A549 (cell line): Measurements from ENCODE around the gene PPHLN1. TPM values are rescaled to one million over a fixed set of nuclear protein-coding genes. Genes with fewer than 3 reads are reported as not detected.

Source experiments
- ATAC-seq, 2 experiments: fragments of 200-7000 bp in 1 of 2; fragments of >200 bp in 1 of 2; cut with Nextera tagmentation in 1 of 2; cut with Tn5 transposase in 1 of 2; 3 replicates each; pipeline versions ENCODE4 v1.8.0 to v1.9.1; 2018 to 2020; ENCODE audit warnings: mild to moderate bottlenecking in 1 of 2, moderate library complexity in 1 of 2
- CTCF ChIA-PET: fragments of 300-600 bp; sonication (Branson Sonifier 250); formaldehyde crosslinking; extraction: SDS; loops from one replicate; lab custom pipeline; 2021; ENCODE audit warnings: antibody characterized with exemption, inconsistent platforms; lab: Yijun Ruan, JAX
- POLR2A ChIA-PET: fragments of 350-600 bp; formaldehyde crosslinking; extraction: SDS; loops from one replicate; lab custom pipeline; 2021; ENCODE audit warnings: antibody characterized with exemption, inconsistent platforms; lab: Yijun Ruan, JAX
- DNase-seq, 2 experiments: peaks; one replicate each; pipeline versions ENCODE4 v3.0.0 to v3.0.0-alpha.2; 2011 to 2016; ENCODE audit warnings: low read depth in 1 of 2, low spot score in 1 of 2
- FAIRE-seq: peaks from 2 replicates; lab custom pipeline; 2011; peaks lifted over from hg19 to GRCh38; lab: Jason Lieb, UNC
- H3K27ac ChIP-seq, 2 experiments: fragments of >200 bp; sonication (Bioruptor Twin); formaldehyde crosslinking; 3 replicates each; pipeline ENCODE4 v1.5.1; 2016 to 2017
- H3K4me1 ChIP-seq: fragments of >200 bp; sonication (Bioruptor Twin); formaldehyde crosslinking; 3 replicates; pipeline ENCODE4 v1.6.1; 2016
- H3K4me2 ChIP-seq: fragments of >200 bp; sonication (Bioruptor Twin); formaldehyde crosslinking; 3 replicates; pipeline ENCODE4 v1.6.1; 2016
- H3K4me3 ChIP-seq: fragments of >200 bp; sonication (Bioruptor Twin); formaldehyde crosslinking; 3 replicates; pipeline ENCODE4 v1.5.1; 2016
- H3K9me3 ChIP-seq: fragments of >200 bp; sonication (Bioruptor Twin); formaldehyde crosslinking; 3 replicates; pipeline ENCODE4 v1.6.1; 2016
- BCL3 ChIP-seq: fragments of >200 bp; sonication (Bioruptor Twin); formaldehyde crosslinking; IDR thresholded peaks from 3 replicates; pipeline ENCODE4 v1.6.1; 2016
- CBX2 ChIP-seq: fragments of 200-600 bp; sonication (generic); IDR thresholded peaks from 2 replicates; pipeline ENCODE4 v1.6.1; 2016; ENCODE audit warnings: low read depth, mild to moderate bottlenecking, borderline replicate concordance
- CEBPB ChIP-seq, 2 experiments: fragments of >200 bp in 1 of 2; sonication (Bioruptor Twin) in 1 of 2; formaldehyde crosslinking in 1 of 2; IDR thresholded peaks; 2 replicates each; pipeline ENCODE4 v1.6.1; 2012 to 2016
- CHD2 ChIP-seq: fragments of 150-350 bp; IDR thresholded peaks from 2 replicates; pipeline ENCODE4 v1.6.1; 2014; ENCODE audit warnings: low read length; ENCODE audit not compliant: partially characterized antibody
- CHD4 ChIP-seq: fragments of 200-600 bp; sonication (generic); IDR thresholded peaks from 2 replicates; pipeline ENCODE4 v1.6.1; 2016; ENCODE audit warnings: antibody characterized with exemption, mild to moderate bottlenecking, borderline replicate concordance
- EHMT2 ChIP-seq: fragments of 200-600 bp; sonication (generic); IDR thresholded peaks from 2 replicates; pipeline ENCODE4 v1.6.1; 2016; ENCODE audit warnings: antibody characterized with exemption, low read depth, mild to moderate bottlenecking, moderate library complexity
- EP300 ChIP-seq, 2 experiments: fragments of >200 bp; sonication (Bioruptor Twin); formaldehyde crosslinking; IDR thresholded peaks; 2 replicates in 1 of 2; 3 replicates in 1 of 2; pipeline ENCODE4 v1.6.1; 2016 to 2017
- FOSL2 ChIP-seq, 2 experiments: fragments of 450-650 bp in 1 of 2; fragments of >200 bp in 1 of 2; sonication (Bioruptor Twin) in 1 of 2; formaldehyde crosslinking; IDR thresholded peaks; 2 replicates each; pipeline versions ENCODE4 v1.5.0 to v1.6.1; 2016 to 2020; ENCODE audit warnings: mild to moderate bottlenecking in 1 of 2, moderate library complexity in 1 of 2
- FOXS1 ChIP-seq: fragments of 250-450 bp; sonication (Bioruptor Pico); IDR thresholded peaks from 2 replicates; pipeline ENCODE4 v1.5.0; 2020; ENCODE audit warnings: mild to moderate bottlenecking, moderate library complexity
- HES2 ChIP-seq: fragments of >200 bp; sonication (Bioruptor Twin); formaldehyde crosslinking; IDR thresholded peaks from 2 replicates; pipeline ENCODE4 v1.6.1; 2016
- HEYL ChIP-seq: fragments of 250-450 bp; sonication (Bioruptor Pico); IDR thresholded peaks from 2 replicates; pipeline ENCODE4 v1.8.0; 2021; ENCODE audit warnings: mild to moderate bottlenecking, moderate library complexity
- HOXB13 ChIP-seq: fragments of 250-450 bp; sonication (Bioruptor Pico); IDR thresholded peaks from 2 replicates; pipeline ENCODE4 v1.5.0; 2020; ENCODE audit warnings: low read depth, mild to moderate bottlenecking, moderate library complexity
- HOXB5 ChIP-seq: fragments of 250-450 bp; sonication (Bioruptor Pico); IDR thresholded peaks from 2 replicates; pipeline ENCODE4 v1.5.0; 2020; ENCODE audit warnings: mild to moderate bottlenecking, moderate library complexity
- JUN ChIP-seq, 2 experiments: fragments of >200 bp; sonication (Bioruptor Twin); formaldehyde crosslinking; IDR thresholded peaks; 2 replicates in 1 of 2; 3 replicates in 1 of 2; pipeline ENCODE4 v1.6.1; 2016 to 2017
- KDM5A ChIP-seq: fragments of 200-600 bp; sonication (generic); IDR thresholded peaks from 2 replicates; pipeline ENCODE4 v1.6.1; 2016; ENCODE audit warnings: antibody characterized with exemption, mild to moderate bottlenecking
- MAZ ChIP-seq: fragments of 150-350 bp; IDR thresholded peaks from 2 replicates; pipeline ENCODE4 v1.6.1; 2014; ENCODE audit warnings: antibody characterized with exemption, low read depth, low read length, borderline replicate concordance
- MYC ChIP-seq: IDR thresholded peaks from 2 replicates; pipeline ENCODE4 v1.6.1; 2012; ENCODE audit warnings: mild to moderate bottlenecking, inconsistent platforms, low read length, improper control_type of control experiment, borderline replicate concordance
- PHF8 ChIP-seq: fragments of 200-600 bp; sonication (generic); IDR thresholded peaks from 2 replicates; pipeline ENCODE4 v1.6.1; 2016; ENCODE audit warnings: low read depth, mild to moderate bottlenecking, antibody characterized with exemption, moderate library complexity, borderline replicate concordance
- POLR2A ChIP-seq: IDR thresholded peaks from 2 replicates; pipeline ENCODE4 v1.6.1; 2012; ENCODE audit warnings: mild to moderate bottlenecking, low read length
- POLR2AphosphoS2 ChIP-seq: conservative IDR thresholded peaks from 2 replicates; pipeline ENCODE4 v1.6.1; 2012; ENCODE audit warnings: low read length, improper control_type of control experiment, inconsistent platforms
- RAD21 ChIP-seq, 2 experiments: fragments of >200 bp in 1 of 2; sonication (Bioruptor Twin) in 1 of 2; formaldehyde crosslinking in 1 of 2; IDR thresholded peaks in 1 of 2; conservative IDR thresholded peaks in 1 of 2; 2 replicates in 1 of 2; 3 replicates in 1 of 2; pipeline ENCODE4 v1.6.1; 2012 to 2018; ENCODE audit warnings: inconsistent platforms in 1 of 2
- SREBF2 ChIP-seq: fragments of 450-650 bp; IDR thresholded peaks from 2 replicates; pipeline ENCODE4 v1.6.1; 2014; ENCODE audit warnings: mild to moderate bottlenecking, moderate library complexity
- TP53 ChIP-seq: fragments of 250-450 bp; sonication (Bioruptor Pico); IDR thresholded peaks from 2 replicates; pipeline ENCODE4 v1.5.0; 2021; ENCODE audit warnings: mild to moderate bottlenecking, moderate library complexity
- ZFP36 ChIP-seq: fragments of 450-650 bp; IDR thresholded peaks from 2 replicates; pipeline ENCODE4 v1.6.1; 2014; ENCODE audit warnings: borderline replicate concordance; ENCODE audit not compliant: partially characterized antibody
- WGBS: methylation state at CpG from one replicate; pipeline ENCODE4 v1.1.6; 2017; ENCODE audit errors: missing lambda C conversion rate; 5-methylcytosine and 5-hydroxymethylcytosine counted together
- polyA plus RNA-seq, 4 experiments: library from polyadenylated mRNA; depleted of rRNA in 3 of 4; stranded (reverse); fragments of >200 nt; fragmentation: RNase III in 1 of 4; extraction: RNeasy Plus Mini Kit Qiagen cat#74134 plus additional on column Dnase treatment in 1 of 4; gene quantifications; 2 replicates in 3 of 4; 3 replicates in 1 of 4; pipeline ENCODE4 v1.2.3, GENCODE V29; 2011 to 2017
- TF ChIP-seq, protein P1 (sequence below): IDR thresholded peaks from 2 replicates; pipeline ENCODE4 v1.6.1; 2012; ENCODE audit warnings: low read depth, borderline replicate concordance
- TF ChIP-seq, protein P2 (sequence below): IDR thresholded peaks from 2 replicates; pipeline ENCODE4 v1.6.1; 2012
- TF ChIP-seq, protein P3 (sequence below): fragments of 250-450 bp; sonication (Bioruptor Pico); IDR thresholded peaks from 2 replicates; pipeline ENCODE4 v1.5.0; 2020; ENCODE audit warnings: low read depth, mild to moderate bottlenecking, moderate library complexity
- TF ChIP-seq, protein P4 (sequence below): fragments of 250-450 bp; sonication (Bioruptor Pico); IDR thresholded peaks from 2 replicates; pipeline ENCODE4 v1.5.0; 2021; ENCODE audit warnings: mild to moderate bottlenecking, moderate library complexity, borderline replicate concordance

PPHLN1 gene
- polyA plus RNA-seq, 2 of the 4 experiments (the other 2 are of a cell fraction) = 55.5 to 135 TPM

- no peaks in the 10 kb centered on the region for H3K9me3 ChIP-seq
- ATAC-seq = peak; percentile 41 to 70; a peak in 5 of 6 replicates
Measured at GRCh38 chr12:42299392-42300308, 26.3 kb upstream of the PPHLN1 start.

GRCh38 chr12:42306297-42306696 is 19.7 kb upstream of the PPHLN1 start:
- TF ChIP-seq HEYL (CRISPR knock-in tag) = no peak
- no peak for TF ChIP-seq EHMT2
- TF ChIP-seq TP53 = no peak
- no peak for TF ChIP-seq EP300 (IDR thresholded peaks at IDR 0.05)
- TF ChIP-seq POLR2A = no peak
- no peak for TF ChIP-seq PHF8
- TF ChIP-seq, protein P1, sequence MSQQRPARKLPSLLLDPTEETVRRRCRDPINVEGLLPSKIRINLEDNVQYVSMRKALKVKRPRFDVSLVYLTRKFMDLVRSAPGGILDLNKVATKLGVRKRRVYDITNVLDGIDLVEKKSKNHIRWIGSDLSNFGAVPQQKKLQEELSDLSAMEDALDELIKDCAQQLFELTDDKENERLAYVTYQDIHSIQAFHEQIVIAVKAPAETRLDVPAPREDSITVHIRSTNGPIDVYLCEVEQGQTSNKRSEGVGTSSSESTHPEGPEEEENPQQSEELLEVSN = no peak
- TF ChIP-seq RAD21 (conservative IDR thresholded peaks at IDR 0.05 in 1 of 2, IDR thresholded peaks at IDR 0.05 in 1 of 2) = no peak
- TF ChIP-seq CBX2 = no peak
- no peak for TF ChIP-seq JUN (IDR thresholded peaks at IDR 0.05)
- no peak for TF ChIP-seq CEBPB (IDR thresholded peaks at IDR 0.05)
- no peak for TF ChIP-seq HOXB13 (CRISPR knock-in tag)
- TF ChIP-seq HOXB5 = no peak
- TF ChIP-seq, all 56 proteins: peak for 0
- CTCF ChIA-PET = no interaction called here
- POLR2A ChIA-PET = no interaction called here

More at GRCh38 chr12:42299392-42300308, 26.3 kb upstream of the PPHLN1 start:
- DNase-seq (peak in 1 of 2 experiments; percentile 49), FAIRE-seq (no peak)
- H3K27ac ChIP-seq = no peak overlapping the region
- ChIA-PET CTCF (interaction anchor here (0.7 to 1.1 kb wide), 2 partner anchors 13 to 67 kb away, joined by 3 to 4 read pairs; no protein-coding TSS in a partner anchor), POLR2A (no interaction called here)
- H3K4me1 ChIP-seq = 0 out of 3 replicates have a peak, but pooled peaks cover 4% of the 10 kb centered on the region
- H3K4me2 ChIP-seq = no peak overlapping the region
- no peak for TF ChIP-seq HEYL (CRISPR knock-in tag)
- no peak for TF ChIP-seq BCL3
- no peak for TF ChIP-seq POLR2AphosphoS2
- TF ChIP-seq, protein P2, sequence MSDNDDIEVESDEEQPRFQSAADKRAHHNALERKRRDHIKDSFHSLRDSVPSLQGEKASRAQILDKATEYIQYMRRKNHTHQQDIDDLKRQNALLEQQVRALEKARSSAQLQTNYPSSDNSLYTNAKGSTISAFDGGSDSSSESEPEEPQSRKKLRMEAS = no peak
- no peak for TF ChIP-seq FOSL2 (IDR thresholded peaks at IDR 0.05)
- peak; percentile 76 for TF ChIP-seq FOSL2 (CRISPR knock-in tag; IDR thresholded peaks at IDR 0.05)
- 78% methylated on average over 8 of the region's 8 CpGs for WGBS
- no peak overlapping the region for H3K4me3 ChIP-seq

GRCh38 chr12:42308390-42308789 is 17.6 kb upstream of the PPHLN1 start:
- ChIA-PET CTCF (interaction anchor here (1.1 to 1.9 kb wide), 2 partner anchors 9 to 13 kb away, joined by 3 to 5 read pairs; no protein-coding TSS in a partner anchor), POLR2A (no interaction called here)
- no peak for FAIRE-seq
- no peak overlapping the region for H3K4me3 ChIP-seq
- H3K9me3 ChIP-seq = no peaks in the 10 kb centered on the region
- no peak for ATAC-seq
- H3K4me2 ChIP-seq = no peak overlapping the region
- no peak overlapping the region for H3K27ac ChIP-seq
- no peak for DNase-seq
- H3K4me1 ChIP-seq = no peaks in the 10 kb centered on the region
- 85% methylated on average over 2 of the region's 2 CpGs for WGBS
- TF ChIP-seq POLR2AphosphoS2 = no peak
- TF ChIP-seq FOSL2 (IDR thresholded peaks at IDR 0.05) = no peak
- no peak for TF ChIP-seq FOSL2 (CRISPR knock-in tag; IDR thresholded peaks at IDR 0.05)
- TF ChIP-seq CEBPB (IDR thresholded peaks at IDR 0.05) = no peak
- TF ChIP-seq FOXS1 (CRISPR knock-in tag) = no peak
- TF ChIP-seq CHD2 = no peak
- no peak for TF ChIP-seq HES2
- TF ChIP-seq, protein P3, sequence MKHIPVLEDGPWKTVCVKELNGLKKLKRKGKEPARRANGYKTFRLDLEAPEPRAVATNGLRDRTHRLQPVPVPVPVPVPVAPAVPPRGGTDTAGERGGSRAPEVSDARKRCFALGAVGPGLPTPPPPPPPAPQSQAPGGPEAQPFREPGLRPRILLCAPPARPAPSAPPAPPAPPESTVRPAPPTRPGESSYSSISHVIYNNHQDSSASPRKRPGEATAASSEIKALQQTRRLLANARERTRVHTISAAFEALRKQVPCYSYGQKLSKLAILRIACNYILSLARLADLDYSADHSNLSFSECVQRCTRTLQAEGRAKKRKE (CRISPR knock-in tag) = no peak
- no peak for TF ChIP-seq ZFP36
- TF ChIP-seq SREBF2 = no peak
- TF ChIP-seq CHD4 = no peak
- TF ChIP-seq, protein P4, sequence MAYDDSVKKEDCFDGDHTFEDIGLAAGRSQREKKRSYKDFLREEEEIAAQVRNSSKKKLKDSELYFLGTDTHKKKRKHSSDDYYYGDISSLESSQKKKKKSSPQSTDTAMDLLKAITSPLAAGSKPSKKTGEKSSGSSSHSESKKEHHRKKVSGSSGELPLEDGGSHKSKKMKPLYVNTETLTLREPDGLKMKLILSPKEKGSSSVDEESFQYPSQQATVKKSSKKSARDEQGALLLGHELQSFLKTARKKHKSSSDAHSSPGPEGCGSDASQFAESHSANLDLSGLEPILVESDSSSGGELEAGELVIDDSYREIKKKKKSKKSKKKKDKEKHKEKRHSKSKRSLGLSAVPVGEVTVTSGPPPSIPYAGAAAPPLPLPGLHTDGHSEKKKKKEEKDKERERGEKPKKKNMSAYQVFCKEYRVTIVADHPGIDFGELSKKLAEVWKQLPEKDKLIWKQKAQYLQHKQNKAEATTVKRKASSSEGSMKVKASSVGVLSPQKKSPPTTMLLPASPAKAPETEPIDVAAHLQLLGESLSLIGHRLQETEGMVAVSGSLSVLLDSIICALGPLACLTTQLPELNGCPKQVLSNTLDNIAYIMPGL (CRISPR knock-in tag) = no peak
- no peak for TF ChIP-seq MYC
- TF ChIP-seq KDM5A = no peak
- no peak for TF ChIP-seq MAZ

More at GRCh38 chr12:42306297-42306696, 19.7 kb upstream of the PPHLN1 start:
- H3K4me1 ChIP-seq = no peaks in the 10 kb centered on the region
- no peaks in the 10 kb centered on the region for H3K9me3 ChIP-seq
- no peak overlapping the region for H3K4me2 ChIP-seq
- ATAC-seq = no peak
- no peak for FAIRE-seq
- DNase-seq = no peak
- H3K4me3 ChIP-seq = no peak overlapping the region
- WGBS = 92% methylated on average over 3 of the region's 3 CpGs
- no peak overlapping the region for H3K27ac ChIP-seq
